ENCODE data around the gene ATP9B. TPM values are rescaled to one million over a fixed set of nuclear protein-coding genes. Genes with fewer than 3 reads are reported as not detected.

The ATP9B gene
- total RNA-seq, 1 donor, result 29.3 TPM

- Histone ChIP-seq H4K20me1 (ENCODE audit: insufficient read depth, low read length) (peaks cover 7% of the 10 kb centered on the region), H3K27ac (ENCODE audit: low read depth, low read length) (no peak overlapping the region), H3K79me2 (ENCODE audit: insufficient read depth, low read length) (no peaks in the 10 kb centered on the region), H3K27me3 (ENCODE audit: insufficient read depth, low read length) (no peaks in the 10 kb centered on the region), H2AFZ (ENCODE audit: low read length) (no peak overlapping the region), H3K4me2 (ENCODE audit: insufficient read depth, low read length) (no peak overlapping the region), H3K4me1 (ENCODE audit: insufficient read depth, low read length) (no peaks in the 10 kb centered on the region), H3K9me3 (ENCODE audit: low read depth, low read length) (no peaks in the 10 kb centered on the region), H3K36me3 (ENCODE audit: insufficient read depth, low read length) (no peaks in the 10 kb centered on the region), H3K4me3 (ENCODE audit: insufficient read depth, low read length) (no peak overlapping the region)
- no peak for DNase-seq (ENCODE audit: insufficient read length, low spot score, missing footprints)
- TF ChIP-seq CTCF (IDR thresholded peaks at IDR 0.05; ENCODE audit: extremely low read depth, low read depth, low read length), result no peak
These were observed 336.0 kb downstream of the ATP9B start for GRCh38 chr18:79405019-79405780.

- Histone ChIP-seq H3K36me3 (ENCODE audit: insufficient read depth, low read length) (no peaks in the 10 kb centered on the region), H3K4me2 (ENCODE audit: insufficient read depth, low read length) (no peak overlapping the region), H3K27ac (ENCODE audit: low read depth, low read length) (no peak overlapping the region), H3K79me2 (ENCODE audit: insufficient read depth, low read length) (no peaks in the 10 kb centered on the region), H3K9me3 (ENCODE audit: low read depth, low read length) (no peaks in the 10 kb centered on the region), H2AFZ (ENCODE audit: low read length) (no peak overlapping the region), H3K27me3 (ENCODE audit: insufficient read depth, low read length) (no peaks in the 10 kb centered on the region), H4K20me1 (ENCODE audit: insufficient read depth, low read length) (peaks cover 7% of the 10 kb centered on the region), H3K4me3 (ENCODE audit: insufficient read depth, low read length) (no peak overlapping the region), H3K4me1 (ENCODE audit: insufficient read depth, low read length) (no peaks in the 10 kb centered on the region)
- no peak for TF ChIP-seq CTCF (IDR thresholded peaks at IDR 0.05; ENCODE audit: extremely low read depth, low read depth, low read length)
- DNase-seq (ENCODE audit: insufficient read length, low spot score, missing footprints), result no peak
These were observed 336.8 kb downstream of the ATP9B start for GRCh38 chr18:79405781-79406575.

GRCh38 chr18:79406708-79407107 is 337.5 kb downstream of the ATP9B start:
- no peaks in the 10 kb centered on the region for H3K9me3 ChIP-seq (ENCODE audit: low read depth, low read length)
- no peak for TF ChIP-seq CTCF (IDR thresholded peaks at IDR 0.05; ENCODE audit: extremely low read depth, low read depth, low read length)
- H2AFZ ChIP-seq (ENCODE audit: low read length), result no peak overlapping the region
- H3K36me3 ChIP-seq (ENCODE audit: insufficient read depth, low read length), result no peaks in the 10 kb centered on the region
- no peak for DNase-seq (ENCODE audit: insufficient read length, low spot score, missing footprints)
- H3K4me3 ChIP-seq (ENCODE audit: insufficient read depth, low read length), result no peak overlapping the region
- no peak overlapping the region for H3K27ac ChIP-seq (ENCODE audit: low read depth, low read length)
- no peaks in the 10 kb centered on the region for H3K27me3 ChIP-seq (ENCODE audit: insufficient read depth, low read length)
- H4K20me1 ChIP-seq (ENCODE audit: insufficient read depth, low read length), result peaks cover 7% of the 10 kb centered on the region
- H3K4me2 ChIP-seq (ENCODE audit: insufficient read depth, low read length), result no peak overlapping the region
- H3K79me2 ChIP-seq (ENCODE audit: insufficient read depth, low read length), result no peaks in the 10 kb centered on the region
- no peaks in the 10 kb centered on the region for H3K4me1 ChIP-seq (ENCODE audit: insufficient read depth, low read length)

- Histone ChIP-seq H3K4me1 (ENCODE audit: insufficient read depth, low read length) (no peaks in the 10 kb centered on the region), H3K27me3 (ENCODE audit: insufficient read depth, low read length) (no peaks in the 10 kb centered on the region), H2AFZ (ENCODE audit: low read length) (no peak overlapping the region), H3K4me2 (ENCODE audit: insufficient read depth, low read length) (no peak overlapping the region), H4K20me1 (ENCODE audit: insufficient read depth, low read length) (no peaks in the 10 kb centered on the region), H3K36me3 (ENCODE audit: insufficient read depth, low read length) (no peaks in the 10 kb centered on the region), H3K27ac (ENCODE audit: low read depth, low read length) (no peak overlapping the region), H3K79me2 (ENCODE audit: insufficient read depth, low read length) (no peaks in the 10 kb centered on the region), H3K9me3 (ENCODE audit: low read depth, low read length) (no peaks in the 10 kb centered on the region), H3K4me3 (ENCODE audit: insufficient read depth, low read length) (no peak overlapping the region)
- no peak for DNase-seq (ENCODE audit: insufficient read length, low spot score, missing footprints)
- no peak for TF ChIP-seq CTCF (IDR thresholded peaks at IDR 0.05; ENCODE audit: extremely low read depth, low read depth, low read length)
These were observed 340.1 kb downstream of the ATP9B start for GRCh38 chr18:79409313-79409712.

Data from osteoblast (primary cell).